ENCODE results near the gene MAGI2. TPM values are rescaled to one million over a fixed set of nuclear protein-coding genes. Genes with fewer than 3 reads are reported as not detected.

The MAGI2 gene
- total RNA-seq, 5 donors from 2014 or later (not counting 1 experiment from before 2014, with no cell fraction given) = 0.10 to 0.77 (median 0.22) TPM

GRCh38 chr7:78562191-78562590 is 891.3 kb downstream of the MAGI2 start:
- Histone ChIP-seq H3K36me3 (ENCODE audit: control insufficient read depth in 2 of 2, extremely low read depth in 1 of 2, insufficient read depth in 1 of 2, low read length in 1 of 2) (no peaks in the 10 kb centered on the region), H3K9me3 (no peaks in the 10 kb centered on the region), H3K27me3 (replicated peaks in 1 of 2; ENCODE audit: control insufficient read depth in 2 of 2, extremely low read depth in 1 of 2, insufficient read depth in 2 of 2, low read length in 1 of 2) (no peaks in the 10 kb centered on the region), H3K4me3 (ENCODE audit: control insufficient read depth in 1 of 2, extremely low read depth in 1 of 2, low read length in 1 of 2) (no peak overlapping the region), H3K27ac (ENCODE audit: low read length) (no peak overlapping the region), H3K4me1 (ENCODE audit: control insufficient read depth in 1 of 2, extremely low read depth in 1 of 2, insufficient read depth in 2 of 2, low read length in 2 of 2) (no peaks in the 10 kb centered on the region)
- no peaks in the 10 kb centered on the region for H3K9me3 Mint-ChIP-seq
- no peak overlapping the region for H3K27ac Mint-ChIP-seq
- CTCF ChIA-PET = no interaction called here
- no peak overlapping the region for H3K4me3 Mint-ChIP-seq
- H3K4me1 Mint-ChIP-seq = peaks cover 0 to 6% (median 0%) of the 10 kb centered on the region in 3 donors
- H3K36me3 Mint-ChIP-seq = no peaks in the 10 kb centered on the region
- ATAC-seq (replicated peaks in 1 of 4) = no peak
- no peak for DNase-seq
- POLR2A ChIA-PET = no interaction called here
- H3K27me3 Mint-ChIP-seq = no peaks in the 10 kb centered on the region

GRCh38 chr7:78558566-78558965 is 894.9 kb downstream of the MAGI2 start:
- no peaks in the 10 kb centered on the region for H3K9me3 ChIP-seq
- Mint-ChIP-seq H3K27me3 (no peaks in the 10 kb centered on the region), H3K4me1 (peaks cover 0 to 6% (median 0%) of the 10 kb centered on the region in 3 donors), H3K9me3 (no peaks in the 10 kb centered on the region), H3K27ac (no peak overlapping the region), H3K36me3 (no peaks in the 10 kb centered on the region), H3K4me3 (no peak overlapping the region)
- H3K36me3 ChIP-seq (ENCODE audit: control insufficient read depth in 2 of 2, extremely low read depth in 1 of 2, insufficient read depth in 1 of 2, low read length in 1 of 2) = no peaks in the 10 kb centered on the region
- no peak overlapping the region for H3K4me3 ChIP-seq (ENCODE audit: control insufficient read depth in 1 of 2, extremely low read depth in 1 of 2, low read length in 1 of 2)
- 54% methylated on average over 2 of the region's 3 CpGs for WGBS (ENCODE audit: insufficient coverage)
- CTCF ChIA-PET = no interaction called here
- POLR2A ChIA-PET = no interaction called here
- DNase-seq (no peak), ATAC-seq (replicated peaks in 1 of 4) (no peak)
- no peak overlapping the region for H3K27ac ChIP-seq (ENCODE audit: low read length)
- no peaks in the 10 kb centered on the region for H3K27me3 ChIP-seq (replicated peaks in 1 of 2; ENCODE audit: control insufficient read depth in 2 of 2, extremely low read depth in 1 of 2, insufficient read depth in 2 of 2, low read length in 1 of 2)
- H3K4me1 ChIP-seq (ENCODE audit: control insufficient read depth in 1 of 2, extremely low read depth in 1 of 2, insufficient read depth in 2 of 2, low read length in 2 of 2) = no peaks in the 10 kb centered on the region

- Mint-ChIP-seq H3K36me3 (no peaks in the 10 kb centered on the region), H3K27ac (no peak overlapping the region), H3K27me3 (no peaks in the 10 kb centered on the region), H3K4me3 (no peak overlapping the region), H3K4me1 (no peaks in the 10 kb centered on the region), H3K9me3 (peaks cover 0 to 12% (median 3%) of the 10 kb centered on the region in 3 donors)
- ChIA-PET POLR2A (no interaction called here), CTCF (no interaction called here)
- H3K9me3 ChIP-seq = no peaks in the 10 kb centered on the region
- ATAC-seq (replicated peaks in 1 of 4) = no peak
- no peaks in the 10 kb centered on the region for H3K27me3 ChIP-seq (replicated peaks in 1 of 2; ENCODE audit: control insufficient read depth in 2 of 2, extremely low read depth in 1 of 2, insufficient read depth in 2 of 2, low read length in 1 of 2)
- H3K36me3 ChIP-seq (ENCODE audit: control insufficient read depth in 2 of 2, extremely low read depth in 1 of 2, insufficient read depth in 1 of 2, low read length in 1 of 2) = no peaks in the 10 kb centered on the region
- no peak overlapping the region for H3K27ac ChIP-seq (ENCODE audit: low read length)
- 83% methylated on average over 1 of the region's 1 CpG for WGBS (ENCODE audit: insufficient coverage)
- H3K4me3 ChIP-seq (ENCODE audit: control insufficient read depth in 1 of 2, extremely low read depth in 1 of 2, low read length in 1 of 2) = no peak overlapping the region
- no peaks in the 10 kb centered on the region for H3K4me1 ChIP-seq (ENCODE audit: control insufficient read depth in 1 of 2, extremely low read depth in 1 of 2, insufficient read depth in 2 of 2, low read length in 2 of 2)
- no peak for DNase-seq
Observed at GRCh38 chr7:78543976-78544375, 909.5 kb downstream of the MAGI2 start.

- no peak overlapping the region for H3K4me3 Mint-ChIP-seq
- CTCF ChIA-PET = no interaction called here
- H3K4me1 Mint-ChIP-seq = no peaks in the 10 kb centered on the region
- DNase-seq (no peak), ATAC-seq (replicated peaks in 1 of 4) (no peak)
- no peak overlapping the region for H3K27ac Mint-ChIP-seq
- WGBS (ENCODE audit: insufficient coverage) = no CpG with 5 or more reads among the region's 2 CpGs
- Histone ChIP-seq H3K9me3 (no peaks in the 10 kb centered on the region), H3K27me3 (replicated peaks in 1 of 2; ENCODE audit: control insufficient read depth in 2 of 2, extremely low read depth in 1 of 2, insufficient read depth in 2 of 2, low read length in 1 of 2) (no peaks in the 10 kb centered on the region), H3K4me1 (ENCODE audit: control insufficient read depth in 1 of 2, extremely low read depth in 1 of 2, insufficient read depth in 2 of 2, low read length in 2 of 2) (no peaks in the 10 kb centered on the region), H3K4me3 (ENCODE audit: control insufficient read depth in 1 of 2, extremely low read depth in 1 of 2, low read length in 1 of 2) (no peak overlapping the region), H3K36me3 (ENCODE audit: control insufficient read depth in 2 of 2, extremely low read depth in 1 of 2, insufficient read depth in 1 of 2, low read length in 1 of 2) (no peaks in the 10 kb centered on the region), H3K27ac (ENCODE audit: low read length) (no peak overlapping the region)
- H3K27me3 Mint-ChIP-seq = no peaks in the 10 kb centered on the region
- POLR2A ChIA-PET = no interaction called here
- H3K9me3 Mint-ChIP-seq = peaks cover 0 to 16% (median 6%) of the 10 kb centered on the region in 3 donors
- no peaks in the 10 kb centered on the region for H3K36me3 Mint-ChIP-seq
Observed at GRCh38 chr7:78542981-78543380, 910.5 kb downstream of the MAGI2 start.

GRCh38 chr7:78542541-78542940 is 910.9 kb downstream of the MAGI2 start:
- Histone ChIP-seq H3K36me3 (ENCODE audit: control insufficient read depth in 2 of 2, extremely low read depth in 1 of 2, insufficient read depth in 1 of 2, low read length in 1 of 2) (no peaks in the 10 kb centered on the region), H3K27me3 (replicated peaks in 1 of 2; ENCODE audit: control insufficient read depth in 2 of 2, extremely low read depth in 1 of 2, insufficient read depth in 2 of 2, low read length in 1 of 2) (no peaks in the 10 kb centered on the region), H3K4me1 (ENCODE audit: control insufficient read depth in 1 of 2, extremely low read depth in 1 of 2, insufficient read depth in 2 of 2, low read length in 2 of 2) (no peaks in the 10 kb centered on the region), H3K27ac (ENCODE audit: low read length) (no peak overlapping the region), H3K9me3 (no peaks in the 10 kb centered on the region), H3K4me3 (ENCODE audit: control insufficient read depth in 1 of 2, extremely low read depth in 1 of 2, low read length in 1 of 2) (no peak overlapping the region)
- H3K27me3 Mint-ChIP-seq = no peaks in the 10 kb centered on the region
- no peak for ATAC-seq (replicated peaks in 1 of 4)
- no peak for DNase-seq
- no peak overlapping the region for H3K4me3 Mint-ChIP-seq
- H3K36me3 Mint-ChIP-seq = no peaks in the 10 kb centered on the region
- H3K4me1 Mint-ChIP-seq = no peaks in the 10 kb centered on the region
- POLR2A ChIA-PET = no interaction called here
- 95% methylated on average over 4 of the region's 5 CpGs for WGBS (ENCODE audit: insufficient coverage)
- CTCF ChIA-PET = no interaction called here
- H3K27ac Mint-ChIP-seq = no peak overlapping the region
- H3K9me3 Mint-ChIP-seq = peaks cover 4 to 20% (median 10%) of the 10 kb centered on the region in 3 donors

GRCh38 chr7:78539825-78540224 is 913.6 kb downstream of the MAGI2 start:
- POLR2A ChIA-PET = no interaction called here
- no peak overlapping the region for H3K4me3 ChIP-seq (ENCODE audit: control insufficient read depth in 1 of 2, extremely low read depth in 1 of 2, low read length in 1 of 2)
- no peaks in the 10 kb centered on the region for H3K27me3 ChIP-seq (replicated peaks in 1 of 2; ENCODE audit: control insufficient read depth in 2 of 2, extremely low read depth in 1 of 2, insufficient read depth in 2 of 2, low read length in 1 of 2)
- Mint-ChIP-seq H3K4me1 (no peaks in the 10 kb centered on the region), H3K27me3 (no peaks in the 10 kb centered on the region), H3K27ac (no peak overlapping the region), H3K4me3 (no peak overlapping the region), H3K9me3 (peaks cover 6 to 23% (median 11%) of the 10 kb centered on the region in 3 donors), H3K36me3 (no peaks in the 10 kb centered on the region)
- ATAC-seq (replicated peaks in 1 of 4) (no peak), DNase-seq (no peak)
- no peaks in the 10 kb centered on the region for H3K4me1 ChIP-seq (ENCODE audit: control insufficient read depth in 1 of 2, extremely low read depth in 1 of 2, insufficient read depth in 2 of 2, low read length in 2 of 2)
- no peaks in the 10 kb centered on the region for H3K9me3 ChIP-seq
- WGBS (ENCODE audit: insufficient coverage) = 81% methylated on average over 6 of the region's 6 CpGs
- H3K27ac ChIP-seq (ENCODE audit: low read length) = no peak overlapping the region
- CTCF ChIA-PET = no interaction called here
- H3K36me3 ChIP-seq (ENCODE audit: control insufficient read depth in 2 of 2, extremely low read depth in 1 of 2, insufficient read depth in 1 of 2, low read length in 1 of 2) = no peaks in the 10 kb centered on the region

- H3K27ac Mint-ChIP-seq = no peak overlapping the region
- H3K4me3 ChIP-seq (ENCODE audit: control insufficient read depth in 1 of 2, extremely low read depth in 1 of 2, low read length in 1 of 2) = no peak overlapping the region
- no peak overlapping the region for H3K4me3 Mint-ChIP-seq
- ChIA-PET POLR2A (no interaction called here), CTCF (no interaction called here)
- DNase-seq (no peak), ATAC-seq (replicated peaks in 1 of 4) (no peak)
- H3K36me3 Mint-ChIP-seq = no peaks in the 10 kb centered on the region
- H3K27me3 ChIP-seq (replicated peaks in 1 of 2; ENCODE audit: control insufficient read depth in 2 of 2, extremely low read depth in 1 of 2, insufficient read depth in 2 of 2, low read length in 1 of 2) = no peaks in the 10 kb centered on the region
- no peaks in the 10 kb centered on the region for H3K27me3 Mint-ChIP-seq
- no peaks in the 10 kb centered on the region for H3K9me3 ChIP-seq
- no peaks in the 10 kb centered on the region for H3K4me1 Mint-ChIP-seq
- no peaks in the 10 kb centered on the region for H3K4me1 ChIP-seq (ENCODE audit: control insufficient read depth in 1 of 2, extremely low read depth in 1 of 2, insufficient read depth in 2 of 2, low read length in 2 of 2)
- 58% methylated on average over 2 of the region's 7 CpGs for WGBS (ENCODE audit: insufficient coverage)
- H3K36me3 ChIP-seq (ENCODE audit: control insufficient read depth in 2 of 2, extremely low read depth in 1 of 2, insufficient read depth in 1 of 2, low read length in 1 of 2) = no peaks in the 10 kb centered on the region
- H3K27ac ChIP-seq (ENCODE audit: low read length) = no peak overlapping the region
- peaks cover 6 to 20% (median 11%) of the 10 kb centered on the region in 3 donors for H3K9me3 Mint-ChIP-seq
Observed at GRCh38 chr7:78535655-78536054, 917.8 kb downstream of the MAGI2 start.
